ENCODE measurements around the gene DYNC1I2.
"Not testable (repeated sequence)": the region's sequence is repeated elsewhere in the genome, so short reads cannot be mapped to it uniquely, and the experiment has no call there.

DYNC1I2 gene

DNA sequence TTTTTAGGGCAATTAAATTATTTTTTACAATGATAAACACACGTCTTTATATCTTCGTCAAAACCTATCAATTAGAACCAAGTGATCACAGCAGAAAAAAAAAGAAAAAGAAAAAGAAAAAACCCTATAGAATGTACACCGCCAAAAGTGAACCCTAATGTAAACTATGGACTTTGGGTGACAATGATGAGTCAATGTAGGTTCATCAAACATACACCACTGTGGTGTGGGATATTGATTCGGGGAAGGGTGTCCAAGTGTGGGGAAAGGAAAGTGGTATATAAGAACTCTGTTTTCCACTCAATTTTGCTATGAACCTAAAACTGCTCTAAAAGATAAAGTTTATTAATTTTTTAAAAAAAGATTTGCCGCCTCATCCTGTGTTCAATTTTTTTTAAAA, 85.1 kb downstream of the DYNC1I2 start:
- no peaks in the 10 kb centered on the region for H3K4me1 Mint-ChIP-seq
- no peak overlapping the region for H3K4me3 Mint-ChIP-seq
- peaks cover 14% of the 10 kb centered on the region for H3K36me3 Mint-ChIP-seq
- H3K9me3 Mint-ChIP-seq = peaks cover 14% of the 10 kb centered on the region
- CTCF ChIA-PET = no interaction called here
- no peak overlapping the region for H3K27ac Mint-ChIP-seq
- no peak for DNase-seq
- H3K27me3 Mint-ChIP-seq = no peaks in the 10 kb centered on the region

DNA sequence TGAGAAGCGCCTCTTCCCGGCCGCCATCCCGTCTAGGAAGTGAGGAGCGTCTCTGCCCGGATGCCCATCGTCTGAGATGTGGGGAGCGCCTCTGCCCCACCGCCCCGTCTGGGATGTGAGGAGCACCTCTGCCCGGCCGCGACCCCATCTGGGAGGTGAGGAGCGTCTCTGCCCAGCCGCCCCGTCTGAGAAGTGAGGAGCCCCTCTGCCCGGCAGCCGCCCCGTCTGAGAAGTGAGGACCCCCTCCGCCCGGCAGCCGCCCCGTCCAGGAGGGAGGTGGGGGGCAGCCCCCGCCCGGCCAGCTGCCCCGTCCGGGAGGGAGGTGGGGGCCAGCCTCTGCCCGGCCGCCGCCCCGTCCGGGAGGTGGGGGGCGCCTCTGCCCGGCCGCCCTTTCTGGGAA, 87.3 kb downstream of the DYNC1I2 start:
- H3K36me3 Mint-ChIP-seq = peaks cover 17% of the 10 kb centered on the region
- H3K4me3 Mint-ChIP-seq, H3K27ac Mint-ChIP-seq, H3K27me3 Mint-ChIP-seq, H3K4me1 Mint-ChIP-seq, DNase-seq, CTCF ChIA-PET: not testable (repeated sequence)
- H3K9me3 Mint-ChIP-seq = peaks cover 16% of the 10 kb centered on the region

GRCh38 chr2:171778515-171778914, 91.2 kb downstream of the DYNC1I2 start:
- peaks cover 7% of the 10 kb centered on the region for H3K9me3 Mint-ChIP-seq
- H3K27ac Mint-ChIP-seq = no peak overlapping the region
- no peak overlapping the region for H3K4me3 Mint-ChIP-seq
- no peaks in the 10 kb centered on the region for H3K4me1 Mint-ChIP-seq
- peaks cover 17% of the 10 kb centered on the region for H3K36me3 Mint-ChIP-seq
- H3K27me3 Mint-ChIP-seq = no peaks in the 10 kb centered on the region
- CTCF ChIA-PET = interaction anchor here (0.7 kb wide), 1 partner anchor 47 kb away, joined by 6 read pairs; no protein-coding TSS in a partner anchor
- no peak for DNase-seq

- DNase-seq = no peak
- H3K9me3 Mint-ChIP-seq = no peaks in the 10 kb centered on the region
- CTCF ChIA-PET = no interaction called here
- H3K36me3 Mint-ChIP-seq = peaks cover 39% of the 10 kb centered on the region
- no peaks in the 10 kb centered on the region for H3K27me3 Mint-ChIP-seq
- H3K4me3 Mint-ChIP-seq = no peak overlapping the region
- H3K4me1 Mint-ChIP-seq = no peaks in the 10 kb centered on the region
- no peak overlapping the region for H3K27ac Mint-ChIP-seq
These were observed 98.2 kb downstream of the DYNC1I2 start for GRCh38 chr2:171785450-171785849.

- no peak for DNase-seq
- H3K36me3 Mint-ChIP-seq = peaks cover 35% of the 10 kb centered on the region
- H3K27ac Mint-ChIP-seq = no peak overlapping the region
- no peaks in the 10 kb centered on the region for H3K27me3 Mint-ChIP-seq
- no peak overlapping the region for H3K4me3 Mint-ChIP-seq
- CTCF ChIA-PET = interaction anchor here (0.6 kb wide), 1 partner anchor 319 kb away, joined by 3 read pairs; no protein-coding TSS in a partner anchor
- no peaks in the 10 kb centered on the region for H3K4me1 Mint-ChIP-seq
- H3K9me3 Mint-ChIP-seq = no peaks in the 10 kb centered on the region
These were observed 100.2 kb downstream of the DYNC1I2 start for GRCh38 chr2:171787333-171788072.

DNA sequence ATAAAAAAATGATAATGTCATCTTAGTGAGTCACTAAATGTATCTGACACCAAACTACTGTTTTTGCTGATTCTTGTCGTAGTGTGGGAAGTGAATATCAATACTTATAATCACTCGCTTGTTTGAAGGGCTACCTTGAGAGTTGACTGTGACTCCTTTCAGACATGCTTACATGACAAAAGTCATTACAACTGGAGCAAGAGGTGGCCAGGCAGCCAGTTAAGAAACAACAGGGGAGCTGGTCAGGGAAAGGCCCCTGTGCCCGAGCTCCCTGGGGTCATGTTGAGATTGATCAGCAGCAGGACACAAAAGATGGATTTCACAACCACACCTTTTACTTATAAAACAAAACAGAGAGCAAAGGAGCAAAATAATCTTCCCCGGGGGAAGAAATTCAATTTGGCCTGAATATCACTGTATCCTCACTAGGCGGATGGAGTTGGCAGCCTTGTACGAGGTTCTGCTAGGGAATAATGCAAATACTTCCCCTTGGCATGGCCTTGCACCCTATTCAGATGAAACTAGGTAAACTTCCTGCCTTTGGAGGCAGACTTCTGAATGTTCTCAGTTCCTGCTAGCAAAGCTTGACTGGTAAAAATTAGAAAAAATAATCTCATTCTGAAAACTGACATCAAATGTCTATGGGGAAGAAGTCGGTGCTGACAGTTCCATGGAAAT, 101.2 kb downstream of the DYNC1I2 start:
- no peak for DNase-seq
- Mint-ChIP-seq H3K9me3 (no peaks in the 10 kb centered on the region), H3K4me3 (no peak overlapping the region), H3K27ac (no peak overlapping the region), H3K27me3 (no peaks in the 10 kb centered on the region), H3K36me3 (peaks cover 36% of the 10 kb centered on the region), H3K4me1 (no peaks in the 10 kb centered on the region)
- CTCF ChIA-PET = no interaction called here

GRCh38 chr2:171789956-171790355, 102.7 kb downstream of the DYNC1I2 start:
- DNase-seq = no peak
- Mint-ChIP-seq H3K4me1 (peaks cover 5% of the 10 kb centered on the region), H3K9me3 (no peaks in the 10 kb centered on the region), H3K27me3 (no peaks in the 10 kb centered on the region), H3K27ac (no peak overlapping the region), H3K36me3 (peaks cover 27% of the 10 kb centered on the region), H3K4me3 (no peak overlapping the region)
- CTCF ChIA-PET = interaction anchor here (0.7 to 1.0 kb wide), 2 partner anchors 52 to 316 kb away, joined by 3 to 5 read pairs; no protein-coding TSS in a partner anchor

- Mint-ChIP-seq H3K27ac (no peak overlapping the region), H3K4me3 (no peak overlapping the region), H3K36me3 (peaks cover 18% of the 10 kb centered on the region), H3K27me3 (no peaks in the 10 kb centered on the region), H3K9me3 (no peaks in the 10 kb centered on the region), H3K4me1 (peaks cover 7% of the 10 kb centered on the region)
- no peak for DNase-seq
- CTCF ChIA-PET = no interaction called here
These were observed 104.1 kb downstream of the DYNC1I2 start for GRCh38 chr2:171791361-171791760.

DNA sequence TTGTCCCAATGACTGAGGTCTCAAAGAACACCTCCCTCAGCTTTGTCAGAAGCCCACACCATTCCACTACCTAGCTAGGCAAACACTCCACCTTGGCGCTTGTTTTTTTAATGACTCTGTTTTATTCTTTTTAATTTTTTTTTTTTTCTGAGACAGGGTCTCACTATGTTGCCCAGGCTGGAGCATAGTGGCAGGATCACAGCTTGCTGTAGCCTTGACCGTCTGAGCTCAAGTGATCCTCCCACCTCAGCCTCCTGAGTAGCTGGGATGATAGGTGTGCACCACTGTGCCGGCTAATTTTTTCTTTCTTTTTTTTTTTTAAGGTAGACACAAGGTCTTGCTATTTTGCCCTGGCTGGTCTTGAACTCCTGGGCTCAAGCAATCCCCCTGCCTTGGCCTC, 104.9 kb downstream of the DYNC1I2 start:
- no peak overlapping the region for H3K4me3 Mint-ChIP-seq
- H3K27me3 Mint-ChIP-seq = no peaks in the 10 kb centered on the region
- no peaks in the 10 kb centered on the region for H3K9me3 Mint-ChIP-seq
- no peak overlapping the region for H3K27ac Mint-ChIP-seq
- CTCF ChIA-PET = no interaction called here
- peaks cover 14% of the 10 kb centered on the region for H3K36me3 Mint-ChIP-seq
- H3K4me1 Mint-ChIP-seq = peaks cover 7% of the 10 kb centered on the region
- no peak for DNase-seq

DNA sequence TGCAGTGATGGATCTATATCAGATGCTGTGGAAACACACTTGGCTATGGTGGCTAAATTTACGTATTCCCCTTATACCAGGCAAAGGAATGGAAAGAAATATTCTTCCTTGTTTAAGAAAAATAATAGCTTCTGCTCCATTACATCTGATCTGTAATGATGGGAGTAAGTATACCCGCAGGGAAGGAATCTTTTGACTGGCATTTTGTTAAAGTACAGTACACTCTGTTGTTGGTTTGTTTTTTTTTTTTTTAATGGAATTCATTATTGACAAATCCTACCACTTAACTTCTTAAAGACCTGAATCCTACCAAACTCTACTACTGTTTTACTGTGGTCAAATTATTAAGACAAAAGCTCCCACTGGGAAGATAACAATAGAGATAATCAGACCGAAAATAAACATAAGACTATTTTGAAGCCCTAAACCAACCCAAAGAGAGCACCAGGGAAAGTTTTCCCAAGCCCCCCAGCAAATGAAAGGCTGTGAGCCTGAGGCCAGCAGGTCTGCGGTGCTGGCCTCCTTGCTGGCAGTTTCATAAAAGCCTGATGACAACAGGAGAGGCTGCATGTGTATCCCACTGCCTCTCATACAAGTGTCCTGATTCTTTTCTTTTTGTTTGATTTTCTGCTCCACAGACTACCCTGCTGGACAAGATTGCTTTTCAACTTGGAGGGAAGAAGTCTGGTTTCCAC, 105.8 kb downstream of the DYNC1I2 start:
- CTCF ChIA-PET = no interaction called here
- peaks cover 7% of the 10 kb centered on the region for H3K4me1 Mint-ChIP-seq
- peaks cover 9% of the 10 kb centered on the region for H3K36me3 Mint-ChIP-seq
- DNase-seq = no peak
- H3K9me3 Mint-ChIP-seq = no peaks in the 10 kb centered on the region
- H3K4me3 Mint-ChIP-seq = no peak overlapping the region
- H3K27me3 Mint-ChIP-seq = no peaks in the 10 kb centered on the region
- no peak overlapping the region for H3K27ac Mint-ChIP-seq

DNA sequence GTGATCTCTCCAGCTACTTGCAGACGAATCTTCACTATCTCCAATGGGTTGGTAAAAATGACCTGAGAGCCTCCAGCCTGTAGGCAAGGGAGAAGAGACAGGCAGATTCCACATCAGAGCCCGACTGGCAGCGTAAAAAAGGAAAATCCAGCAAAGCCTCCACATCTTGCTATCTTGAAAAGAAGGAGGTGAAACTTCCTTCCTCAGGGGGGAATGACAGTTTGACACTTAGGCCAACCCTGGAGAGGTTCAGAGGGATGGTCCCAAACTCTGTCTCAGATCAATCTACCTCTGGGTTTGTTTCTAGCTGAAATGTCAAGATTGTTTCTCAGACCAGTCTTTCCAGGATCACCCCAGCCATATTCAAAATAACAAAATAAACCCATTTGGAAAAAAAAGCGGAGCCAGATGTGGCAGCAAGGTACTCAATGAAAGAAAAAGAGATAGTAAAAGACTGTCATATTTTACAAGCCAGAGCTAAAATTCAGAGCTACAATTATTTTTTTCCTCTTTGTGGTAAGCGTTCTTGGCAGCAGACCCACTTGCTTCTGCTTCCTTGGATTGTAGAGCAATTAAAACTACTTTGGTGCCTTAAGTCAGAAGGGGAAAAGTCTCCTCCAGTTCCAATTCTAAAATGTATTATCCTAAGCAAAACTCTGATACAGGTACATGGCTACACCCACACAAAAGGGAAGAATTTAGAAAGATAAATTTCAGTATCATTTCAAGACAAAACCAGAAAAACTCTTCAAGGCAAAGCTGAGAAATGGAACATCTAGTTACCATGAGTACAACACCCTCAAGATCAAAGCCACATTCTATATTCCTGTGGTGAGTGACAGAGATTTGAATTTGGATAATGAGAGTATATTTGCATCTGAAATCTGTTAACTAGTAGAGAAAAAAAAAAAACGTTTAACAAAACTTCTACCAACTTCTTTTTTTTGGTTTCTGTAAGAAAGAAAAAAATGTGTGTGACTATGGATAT, 106.7 kb downstream of the DYNC1I2 start:
- H3K4me3 Mint-ChIP-seq = no peak overlapping the region
- H3K27me3 Mint-ChIP-seq = no peaks in the 10 kb centered on the region
- DNase-seq = no peak
- CTCF ChIA-PET = interaction anchor here (1.3 kb wide), 1 partner anchor 90 kb away, joined by 4 read pairs; no protein-coding TSS in a partner anchor
- no peaks in the 10 kb centered on the region for H3K9me3 Mint-ChIP-seq
- peaks cover 10% of the 10 kb centered on the region for H3K4me1 Mint-ChIP-seq
- no peak overlapping the region for H3K27ac Mint-ChIP-seq
- H3K36me3 Mint-ChIP-seq = peaks cover 11% of the 10 kb centered on the region

GRCh38 chr2:171794918-171795317, 107.6 kb downstream of the DYNC1I2 start:
- CTCF ChIA-PET = interaction anchor here (1.3 kb wide), 1 partner anchor 91 kb away, joined by 4 read pairs; no protein-coding TSS in a partner anchor
- no peak overlapping the region for H3K27ac Mint-ChIP-seq
- peaks cover 17% of the 10 kb centered on the region for H3K36me3 Mint-ChIP-seq

More at GRCh38 chr2:171794918-171795317, 107.6 kb downstream of the DYNC1I2 start:
- no peaks in the 10 kb centered on the region for H3K27me3 Mint-ChIP-seq
- DNase-seq = no peak
- H3K4me3 Mint-ChIP-seq = no peak overlapping the region
- H3K9me3 Mint-ChIP-seq = no peaks in the 10 kb centered on the region
- H3K4me1 Mint-ChIP-seq = peaks cover 10% of the 10 kb centered on the region
